DMS79 (cell line): ENCODE results near the gene PILRB.
"Not testable (repeated sequence)": the region's sequence is repeated elsewhere in the genome, so short reads cannot be mapped to it uniquely, and the experiment has no call there.

ENCODE experiments used
- DNase-seq: peaks from one replicate; lab custom pipeline; 2025; lab: John Stamatoyannopoulos, UW

The PILRB gene

GRCh38 chr7:100356416-100357068, 1.4 kb upstream of the PILRB start:
- DNase-seq: no peak

GRCh38 chr7:100357131-100357561, 771 bp upstream of the PILRB start:
- DNase-seq: no peak

GRCh38 chr7:100358857-100359212, 918 bp downstream of the PILRB start:
- DNase-seq: no peak

- no peak for DNase-seq
Observed at GRCh38 chr7:100360135-100360854, 2.4 kb downstream of the PILRB start.

- DNase-seq: no peak
Observed at GRCh38 chr7:100363098-100363497, 5.2 kb downstream of the PILRB start.

GRCh38 chr7:100363797-100364196, 5.9 kb downstream of the PILRB start:
- not testable (repeated sequence) for DNase-seq

- DNase-seq: no peak
Observed at GRCh38 chr7:100364480-100364879, 6.6 kb downstream of the PILRB start.

- DNase-seq: not testable (repeated sequence)
Observed at GRCh38 chr7:100365998-100366367, 8.1 kb downstream of the PILRB start.

GRCh38 chr7:100366411-100367250, 8.7 kb downstream of the PILRB start:
- DNase-seq: no peak

GRCh38 chr7:100367251-100367620, 9.3 kb downstream of the PILRB start:
- no peak for DNase-seq

- no peak for DNase-seq
Observed at GRCh38 chr7:100367676-100368613, 10.0 kb downstream of the PILRB start.

GRCh38 chr7:100369105-100369504, 11.2 kb downstream of the PILRB start:
- no peak for DNase-seq

GRCh38 chr7:100370303-100370702, 12.4 kb downstream of the PILRB start:
- DNase-seq: no peak

- no peak for DNase-seq
Observed at GRCh38 chr7:100370746-100371145, 12.8 kb downstream of the PILRB start.

- DNase-seq: no peak
Observed at GRCh38 chr7:100371561-100372171, 13.7 kb downstream of the PILRB start.

- no peak for DNase-seq
Observed at GRCh38 chr7:100372256-100372655, 14.3 kb downstream of the PILRB start.

- no peak for DNase-seq
Observed at GRCh38 chr7:100372694-100373093, 14.8 kb downstream of the PILRB start.

GRCh38 chr7:100373261-100373831, 15.4 kb downstream of the PILRB start, which contains the start of gene PILRA:
Gene PILRA (plus strand): TSS chr7:100373487. CDS start chr7:100373657, 170 bp downstream.
- DNase-seq: no peak

- DNase-seq: not testable (repeated sequence)
Observed at GRCh38 chr7:100373870-100374598, 16.1 kb downstream of the PILRB start.

- no peak for DNase-seq
Observed at GRCh38 chr7:100374601-100375000, 16.7 kb downstream of the PILRB start.
